ENCODE measurements around the gene CDH4.

CDH4 gene

GRCh38 chr20:61382194-61382593 is 130.1 kb downstream of the CDH4 start:
- TF ChIP-seq POLR2AphosphoS5 (IDR thresholded peaks at IDR 0.05; ENCODE audit: low read depth, low read length), result peak; percentile 68
- no peak for TF ChIP-seq REST (IDR thresholded peaks at IDR 0.05; ENCODE audit: insufficient read depth in 1 of 2, low read depth in 2 of 2, low read length in 2 of 2)
- no peak for TF ChIP-seq TAF1 (IDR thresholded peaks at IDR 0.05; ENCODE audit: borderline replicate concordance, insufficient read depth, low read length)

DNA sequence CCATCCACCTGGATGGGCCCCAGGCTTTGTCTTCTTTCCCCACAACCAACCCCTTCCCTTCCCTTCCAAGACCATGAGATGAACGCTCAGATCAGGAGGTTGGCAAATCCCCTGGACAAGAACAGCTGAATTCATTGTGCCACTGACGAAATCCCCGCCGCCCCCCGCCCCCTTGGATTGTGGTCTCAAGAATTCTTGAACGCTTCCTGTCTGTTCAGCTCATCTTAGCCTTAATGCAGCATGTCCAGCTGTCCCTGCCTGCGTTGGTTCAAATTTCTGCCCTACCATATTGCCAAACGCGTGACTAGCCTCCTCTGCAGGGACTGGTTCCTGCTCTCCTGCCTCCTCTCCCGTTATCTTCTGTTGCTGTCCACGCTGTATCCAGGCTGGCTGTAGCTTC is 133.2 kb downstream of the CDH4 start:
- TF ChIP-seq POLR2AphosphoS5 (IDR thresholded peaks at IDR 0.05; ENCODE audit: low read depth, low read length), result no peak
- TF ChIP-seq TAF1 (IDR thresholded peaks at IDR 0.05; ENCODE audit: borderline replicate concordance, insufficient read depth, low read length), result no peak

GRCh38 chr20:61385731-61386130 is 133.7 kb downstream of the CDH4 start:
- no peak for TF ChIP-seq SIN3A (IDR thresholded peaks at IDR 0.05; ENCODE audit: borderline replicate concordance, insufficient read depth, low read length)
- peak; percentile 8; the same call in 1 of the 2 replicates for TF ChIP-seq POLR2AphosphoS5 (IDR thresholded peaks at IDR 0.05; ENCODE audit: low read depth, low read length)

DNA sequence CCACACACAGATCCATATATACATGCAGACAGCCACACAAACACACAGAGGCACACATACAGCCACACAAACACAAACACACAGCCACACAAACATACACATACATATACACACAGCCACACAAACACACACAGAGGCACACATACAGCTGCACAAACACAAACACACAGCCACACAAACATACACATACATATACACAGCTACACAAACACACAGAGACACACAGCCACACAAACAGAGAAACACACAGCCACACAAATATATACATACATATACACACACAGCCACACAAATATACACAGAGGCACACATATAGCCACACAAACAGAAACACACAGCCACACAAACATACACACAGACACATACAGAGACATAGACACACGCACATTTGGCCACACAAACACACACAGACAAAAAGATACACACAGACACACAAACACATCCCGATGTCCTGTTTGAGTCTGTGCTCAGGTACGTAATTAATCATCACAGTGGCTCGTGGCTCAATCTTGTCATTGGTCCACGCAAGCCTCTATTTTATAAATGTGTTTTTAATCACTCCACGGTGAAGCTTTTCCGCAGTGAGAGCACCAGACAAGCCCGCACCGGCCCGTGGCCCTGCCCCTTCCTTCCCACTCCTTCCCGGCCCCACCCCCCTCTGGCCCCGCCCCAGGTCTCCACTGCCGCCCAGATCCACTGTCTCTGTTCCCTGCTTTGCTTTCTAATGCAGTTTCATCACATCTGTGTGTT is 135.3 kb downstream of the CDH4 start:
- TF ChIP-seq POLR2AphosphoS5 (IDR thresholded peaks at IDR 0.05; ENCODE audit: low read depth, low read length) (peak; percentile 75), FOXP2 (optimal IDR thresholded peaks at IDR 0.05; ENCODE audit: borderline replicate concordance, extremely low read depth, extremely low read length, insufficient read depth) (no peak), SIN3A (IDR thresholded peaks at IDR 0.05; ENCODE audit: borderline replicate concordance, insufficient read depth, low read length) (no peak), REST (IDR thresholded peaks at IDR 0.05; ENCODE audit: insufficient read depth in 1 of 2, low read depth in 2 of 2, low read length in 2 of 2) (no peak), TAF1 (IDR thresholded peaks at IDR 0.05; ENCODE audit: borderline replicate concordance, insufficient read depth, low read length) (peak; percentile 30; the same call in 1 of the 2 replicates)

DNA sequence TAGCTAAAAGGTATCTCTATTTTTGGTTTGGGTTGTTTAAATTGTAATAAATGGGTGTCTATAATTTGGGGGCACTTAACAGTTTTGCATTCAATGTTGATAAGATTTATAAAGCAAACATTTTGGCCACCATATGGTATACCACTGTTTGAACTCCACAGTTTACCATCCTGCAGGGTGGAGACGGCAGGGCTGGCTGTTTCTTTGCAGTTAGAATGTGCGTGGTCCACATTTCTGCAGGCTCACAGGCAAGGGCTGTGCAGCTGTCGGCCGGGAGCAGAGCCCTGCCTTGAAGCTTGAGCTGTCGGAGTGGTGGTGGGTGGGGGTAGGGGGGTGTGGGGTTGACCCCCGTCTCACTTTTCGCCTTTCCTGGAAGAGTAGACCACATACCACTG is 135.9 kb downstream of the CDH4 start:
- TF ChIP-seq TAF1 (IDR thresholded peaks at IDR 0.05; ENCODE audit: borderline replicate concordance, insufficient read depth, low read length), result no peak
- TF ChIP-seq SIN3A (IDR thresholded peaks at IDR 0.05; ENCODE audit: borderline replicate concordance, insufficient read depth, low read length), result no peak
- TF ChIP-seq REST (IDR thresholded peaks at IDR 0.05; ENCODE audit: insufficient read depth in 1 of 2, low read depth in 2 of 2, low read length in 2 of 2), result no peak
- no peak for TF ChIP-seq POLR2AphosphoS5 (IDR thresholded peaks at IDR 0.05; ENCODE audit: low read depth, low read length)
- no peak for TF ChIP-seq FOXP2 (optimal IDR thresholded peaks at IDR 0.05; ENCODE audit: borderline replicate concordance, extremely low read depth, extremely low read length, insufficient read depth)

GRCh38 chr20:61389077-61389476 is 137.0 kb downstream of the CDH4 start:
- TF ChIP-seq POLR2AphosphoS5 (IDR thresholded peaks at IDR 0.05; ENCODE audit: low read depth, low read length) (no peak), FOXP2 (optimal IDR thresholded peaks at IDR 0.05; ENCODE audit: borderline replicate concordance, extremely low read depth, extremely low read length, insufficient read depth) (no peak), TAF1 (IDR thresholded peaks at IDR 0.05; ENCODE audit: borderline replicate concordance, insufficient read depth, low read length) (no peak), REST (IDR thresholded peaks at IDR 0.05; ENCODE audit: insufficient read depth in 1 of 2, low read depth in 2 of 2, low read length in 2 of 2) (no peak), SIN3A (IDR thresholded peaks at IDR 0.05; ENCODE audit: borderline replicate concordance, insufficient read depth, low read length) (no peak)

Measured in PFSK-1 (cell line).